Measurements from ENCODE around the gene AGBL5. TPM values are rescaled to one million over a fixed set of nuclear protein-coding genes. Genes with fewer than 3 reads are reported as not detected.

AGBL5 gene
- polyA plus RNA-seq, 1 donor (not counting 4 experiments of a cell fraction or from before 2014, with no cell fraction given), result 25.5 TPM

- Histone ChIP-seq H3K4me2 (ENCODE audit: control insufficient read depth, extremely low read depth, insufficient read depth, low read depth, low read length) (no peak overlapping the region), H3K9ac (ENCODE audit: control insufficient read depth, extremely low read depth, insufficient read depth, low read length) (no peak overlapping the region), H4K20me1 (ENCODE audit: control insufficient read depth, extremely low read depth, insufficient read depth, low read length) (peaks cover under 1% of the 10 kb centered on the region), H3K4me3 (ENCODE audit: control insufficient read depth in 2 of 3, extremely low read depth in 1 of 3, insufficient read depth in 2 of 3, low read depth in 1 of 3, low read length in 3 of 3) (no peak overlapping the region), H3K27ac (ENCODE audit: control insufficient read depth, insufficient read depth, low read length) (no peak overlapping the region), H3K9me3 (ENCODE audit: control insufficient read depth, low read depth, low read length) (no peaks in the 10 kb centered on the region), H2AFZ (ENCODE audit: control insufficient read depth, low read length) (no peak overlapping the region), H3K4me1 (ENCODE audit: control insufficient read depth, extremely low read depth, insufficient read depth, low read length) (peaks cover 6% of the 10 kb centered on the region), H3K9me1 (ENCODE audit: control insufficient read depth, extremely low read depth, insufficient read depth, low read length) (no peaks in the 10 kb centered on the region), H3K36me3 (ENCODE audit: control insufficient read depth in 2 of 2, extremely low read depth in 1 of 2, insufficient read depth in 2 of 2, low read length in 2 of 2) (peaks cover 3 to 18% of the 10 kb centered on the region in 2 experiments), H3K79me2 (ENCODE audit: control insufficient read depth, insufficient read depth, low read length) (peaks cover under 1% of the 10 kb centered on the region), H3K27me3 (ENCODE audit: control insufficient read depth, extremely low read depth, insufficient read depth, low read length) (no peaks in the 10 kb centered on the region)
- DNase-seq (ENCODE audit: low read depth, low spot score) (no peak), FAIRE-seq (no peak)
- dilution Hi-C loops (cut with MboI; ENCODE audit: extremely low pct_ligation_motif_present, low sequenced_read_pairs), result no loop called here
- no peak for TF ChIP-seq EZH2 (IDR thresholded peaks at IDR 0.05; ENCODE audit: low read length)
- TF ChIP-seq CTCF (optimal IDR thresholded peaks at IDR 0.05 in 1 of 3, IDR thresholded peaks at IDR 0.05 in 1 of 3, conservative IDR thresholded peaks at IDR 0.05 in 1 of 3; ENCODE audit: extremely low read depth in 1 of 3, insufficient read depth in 2 of 3, low read length in 3 of 3), result no peak
Measured at GRCh38 chr2:27024188-27024587, 27.3 kb upstream of the AGBL5 start.

GRCh38 chr2:27024812-27025211, 26.7 kb upstream of the AGBL5 start:
- FAIRE-seq (no peak), DNase-seq (ENCODE audit: low read depth, low spot score) (no peak)
- TF ChIP-seq CTCF (optimal IDR thresholded peaks at IDR 0.05 in 1 of 3, IDR thresholded peaks at IDR 0.05 in 1 of 3, conservative IDR thresholded peaks at IDR 0.05 in 1 of 3; ENCODE audit: extremely low read depth in 1 of 3, insufficient read depth in 2 of 3, low read length in 3 of 3) (no peak), EZH2 (IDR thresholded peaks at IDR 0.05; ENCODE audit: low read length) (no peak)
- no peak overlapping the region for H3K27ac ChIP-seq (ENCODE audit: control insufficient read depth, insufficient read depth, low read length)
- H3K4me3 ChIP-seq (ENCODE audit: control insufficient read depth in 2 of 3, extremely low read depth in 1 of 3, insufficient read depth in 2 of 3, low read depth in 1 of 3, low read length in 3 of 3), result no peak overlapping the region
- H3K36me3 ChIP-seq (ENCODE audit: control insufficient read depth in 2 of 2, extremely low read depth in 1 of 2, insufficient read depth in 2 of 2, low read length in 2 of 2), result peaks cover 3 to 18% of the 10 kb centered on the region in 2 experiments
- H3K27me3 ChIP-seq (ENCODE audit: control insufficient read depth, extremely low read depth, insufficient read depth, low read length), result no peaks in the 10 kb centered on the region
- dilution Hi-C loops (cut with MboI; ENCODE audit: extremely low pct_ligation_motif_present, low sequenced_read_pairs), result no loop called here
- no peak overlapping the region for H2AFZ ChIP-seq (ENCODE audit: control insufficient read depth, low read length)
- H4K20me1 ChIP-seq (ENCODE audit: control insufficient read depth, extremely low read depth, insufficient read depth, low read length), result peaks cover 3% of the 10 kb centered on the region
- H3K9me3 ChIP-seq (ENCODE audit: control insufficient read depth, low read depth, low read length), result no peaks in the 10 kb centered on the region
- peaks cover 7% of the 10 kb centered on the region for H3K79me2 ChIP-seq (ENCODE audit: control insufficient read depth, insufficient read depth, low read length)
- H3K4me2 ChIP-seq (ENCODE audit: control insufficient read depth, extremely low read depth, insufficient read depth, low read depth, low read length), result no peak overlapping the region
- H3K9ac ChIP-seq (ENCODE audit: control insufficient read depth, extremely low read depth, insufficient read depth, low read length), result no peak overlapping the region
- H3K9me1 ChIP-seq (ENCODE audit: control insufficient read depth, extremely low read depth, insufficient read depth, low read length), result no peaks in the 10 kb centered on the region
- H3K4me1 ChIP-seq (ENCODE audit: control insufficient read depth, extremely low read depth, insufficient read depth, low read length), result peaks cover 6% of the 10 kb centered on the region
